Panc1 (cell line): ENCODE data around the gene GRIP1. TPM values are rescaled to one million over a fixed set of nuclear protein-coding genes. Genes with fewer than 3 reads are reported as not detected.

Source experiments
- ATAC-seq: fragments of 200-7000 bp; cut with Tn5 transposase; 2 replicates; pipeline ENCODE4 v1.9.1; 2020; ENCODE audit warnings: mild to moderate bottlenecking, moderate library complexity
- BruUV-seq: library from RNA; stranded (reverse); fragments of 400-500 nt; replicated peaks from 2 replicates; lab custom pipeline; 2021; lab: Mats Ljungman, UMichigan
- CTCF ChIA-PET: fragments of 300-600 bp; sonication (Branson Sonifier 250); formaldehyde crosslinking; loops from one replicate; lab custom pipeline; 2022; ENCODE audit warnings: antibody characterized with exemption; lab: Charles Lee
- POLR2A ChIA-PET: fragments of 300-600 bp; sonication (Branson Sonifier 250); formaldehyde crosslinking; loops from one replicate; lab custom pipeline; 2022; ENCODE audit warnings: antibody characterized with exemption; lab: Charles Lee
- DNase-seq: peaks from one replicate; pipeline ENCODE4 v3.0.0-alpha.2; 2010; ENCODE audit warnings: low read depth, low spot score
- H3K27ac ChIP-seq: 2 replicates; pipeline ENCODE4 v1.5.1; 2011; ENCODE audit warnings: mild to moderate bottlenecking, low read length, inconsistent platforms
- H3K27me3 ChIP-seq: fragments of 200-500 bp; sonication (Bioruptor generic); 2 replicates; pipeline ENCODE4 v1.6.0; 2014; ENCODE audit warnings: low read length, inconsistent platforms; ENCODE audit not compliant: control insufficient read depth, insufficient read depth
- H3K36me3 ChIP-seq: fragments of 200-500 bp; sonication (Bioruptor generic); 2 replicates; pipeline ENCODE4 v1.5.1; 2014; ENCODE audit warnings: inconsistent platforms, mild to moderate bottlenecking, low read length, moderate library complexity; ENCODE audit not compliant: control insufficient read depth, insufficient read depth
- H3K4me1 ChIP-seq: 2 replicates; pipeline ENCODE4 v1.5.1; 2011; ENCODE audit warnings: inconsistent platforms, mild to moderate bottlenecking, low read length, moderate library complexity; ENCODE audit not compliant: control insufficient read depth, insufficient read depth
- H3K4me3 ChIP-seq, 2 experiments: 2 replicates each; pipeline ENCODE4 v1.5.1; 2011 to 2012; ENCODE audit warnings: low read depth in 2 of 2, low read length in 2 of 2, mild to moderate bottlenecking in 2 of 2, inconsistent platforms in 1 of 2, moderate library complexity in 1 of 2
- H3K9me3 ChIP-seq: fragments of 200-500 bp; sonication (Bioruptor generic); 2 replicates; pipeline ENCODE4 v1.5.1; 2014; ENCODE audit warnings: low read depth, mild to moderate bottlenecking, inconsistent platforms, low read length, moderate library complexity; ENCODE audit not compliant: control insufficient read depth, insufficient read depth
- POLR2AphosphoS5 ChIP-seq: IDR thresholded peaks from 2 replicates; pipeline ENCODE4 v1.6.1; 2012; ENCODE audit warnings: mild to moderate bottlenecking, low read depth, low read length, moderate library complexity
- SIN3A ChIP-seq: IDR thresholded peaks from 2 replicates; pipeline ENCODE4 v1.6.1; 2012; ENCODE audit warnings: low read depth, mild to moderate bottlenecking, low read length, moderate library complexity, borderline replicate concordance; ENCODE audit not compliant: insufficient read depth
- TCF7L2 ChIP-seq: IDR thresholded peaks from 2 replicates; pipeline ENCODE4 v1.6.1; 2011; ENCODE audit warnings: mild to moderate bottlenecking, low read depth, low read length, inconsistent platforms
- in situ Hi-C: cut with HindIII; loops from 2 replicates; pipeline ENCODE4 v1.10.0; 2016; ENCODE audit warnings: low sequenced_read_pairs, low pct_unique_long_range_greater_than_20kb
- intact Hi-C: fragments of 100-400 bp; cut with micrococcal nuclease; formaldehyde crosslinking; loops from one replicate; pipeline ENCODE4 v1.10.0; 2022; ENCODE audit not compliant: unreplicated experiment
- total RNA-seq: library from RNA; stranded (reverse); gene quantifications from one replicate; pipeline ENCODE4 v1.2.1, GENCODE V29; 2021; ENCODE audit not compliant: unreplicated experiment
- TF ChIP-seq, protein P1 (sequence below): fragments of 450-650 bp; IDR thresholded peaks from 2 replicates; pipeline ENCODE4 v1.5.1; 2017; ENCODE audit warnings: mild to moderate bottlenecking
- TF ChIP-seq, protein P2 (sequence below), 2 experiments: IDR thresholded peaks; 2 replicates each; pipeline ENCODE4 v1.6.1; 2011 to 2012; ENCODE audit warnings: low read depth in 2 of 2, control low read depth in 1 of 2, low read length in 1 of 2, mild to moderate bottlenecking in 1 of 2, moderate library complexity in 1 of 2; ENCODE audit not compliant: insufficient read depth in 1 of 2

GRIP1 gene
- total RNA-seq, 1 experiment from 2014 or later: 9.2 TPM

DNA sequence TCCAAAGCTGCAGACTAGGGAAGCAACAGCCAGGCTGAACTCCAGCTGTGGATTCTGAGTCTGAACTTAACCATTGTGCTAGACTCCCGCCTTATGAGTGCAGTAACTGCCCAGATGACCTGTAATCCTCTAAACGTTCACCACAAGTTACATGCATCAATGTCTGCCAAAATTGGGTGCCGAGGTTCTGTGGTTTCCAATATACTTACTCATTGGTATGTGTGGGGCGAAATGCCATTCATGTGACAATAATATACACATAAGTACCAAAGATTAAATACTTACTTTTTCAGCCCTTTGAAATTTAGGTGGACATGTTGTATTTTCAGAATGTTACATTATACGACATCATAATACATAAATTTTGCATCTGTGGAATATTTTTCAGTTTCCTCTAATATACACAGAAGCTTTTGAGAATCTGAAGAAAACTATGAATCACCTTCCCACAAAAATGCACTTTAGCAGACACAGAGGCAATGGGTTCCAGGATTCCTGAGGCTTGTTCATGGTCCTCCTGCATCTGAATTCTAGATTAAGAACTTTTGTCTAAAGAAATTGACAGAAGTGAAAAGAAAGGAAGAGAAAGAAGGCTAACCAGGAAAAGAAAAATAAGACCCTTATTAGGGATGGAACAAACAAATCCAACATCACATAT lies 31.7 kb downstream of the GRIP1 start:
- in situ Hi-C loops: no loop called here
- no peak for TF ChIP-seq SIN3A
- TF ChIP-seq, protein P1, sequence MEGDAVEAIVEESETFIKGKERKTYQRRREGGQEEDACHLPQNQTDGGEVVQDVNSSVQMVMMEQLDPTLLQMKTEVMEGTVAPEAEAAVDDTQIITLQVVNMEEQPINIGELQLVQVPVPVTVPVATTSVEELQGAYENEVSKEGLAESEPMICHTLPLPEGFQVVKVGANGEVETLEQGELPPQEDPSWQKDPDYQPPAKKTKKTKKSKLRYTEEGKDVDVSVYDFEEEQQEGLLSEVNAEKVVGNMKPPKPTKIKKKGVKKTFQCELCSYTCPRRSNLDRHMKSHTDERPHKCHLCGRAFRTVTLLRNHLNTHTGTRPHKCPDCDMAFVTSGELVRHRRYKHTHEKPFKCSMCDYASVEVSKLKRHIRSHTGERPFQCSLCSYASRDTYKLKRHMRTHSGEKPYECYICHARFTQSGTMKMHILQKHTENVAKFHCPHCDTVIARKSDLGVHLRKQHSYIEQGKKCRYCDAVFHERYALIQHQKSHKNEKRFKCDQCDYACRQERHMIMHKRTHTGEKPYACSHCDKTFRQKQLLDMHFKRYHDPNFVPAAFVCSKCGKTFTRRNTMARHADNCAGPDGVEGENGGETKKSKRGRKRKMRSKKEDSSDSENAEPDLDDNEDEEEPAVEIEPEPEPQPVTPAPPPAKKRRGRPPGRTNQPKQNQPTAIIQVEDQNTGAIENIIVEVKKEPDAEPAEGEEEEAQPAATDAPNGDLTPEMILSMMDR: no peak
- no peak for TF ChIP-seq POLR2AphosphoS5

DNA sequence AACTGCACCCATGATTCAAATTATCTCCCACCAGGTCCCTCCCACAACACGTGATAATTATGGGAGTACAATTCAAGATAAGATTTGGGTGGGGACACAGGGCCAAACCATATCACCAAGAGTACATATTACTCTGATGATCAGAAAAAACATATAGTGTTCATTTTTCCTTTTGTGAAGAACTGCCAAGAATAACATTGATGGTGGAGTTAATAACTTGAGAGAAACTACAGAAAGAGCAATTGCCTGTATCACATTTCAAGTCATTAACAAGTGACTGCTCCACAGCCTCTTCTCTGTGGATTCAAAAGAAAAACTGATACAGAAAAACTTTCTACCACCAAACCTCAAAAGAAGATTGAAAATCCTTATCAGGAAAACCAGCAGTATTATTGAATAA lies 34.7 kb downstream of the GRIP1 start:
- ATAC-seq (no peak), DNase-seq (no peak)
- H3K4me1 ChIP-seq: no peaks in the 10 kb centered on the region
- CTCF ChIA-PET: no interaction called here
- no peaks in the 10 kb centered on the region for H3K36me3 ChIP-seq
- no peak overlapping the region for H3K27ac ChIP-seq
- no peak overlapping the region for H3K4me3 ChIP-seq
- POLR2A ChIA-PET: no interaction called here
- BruUV-seq: no TSS peak
- H3K27me3 ChIP-seq: no peaks in the 10 kb centered on the region
- TF ChIP-seq SIN3A: no peak
- no peak for TF ChIP-seq POLR2AphosphoS5
- no peak for TF ChIP-seq TCF7L2
- TF ChIP-seq, protein P2, sequence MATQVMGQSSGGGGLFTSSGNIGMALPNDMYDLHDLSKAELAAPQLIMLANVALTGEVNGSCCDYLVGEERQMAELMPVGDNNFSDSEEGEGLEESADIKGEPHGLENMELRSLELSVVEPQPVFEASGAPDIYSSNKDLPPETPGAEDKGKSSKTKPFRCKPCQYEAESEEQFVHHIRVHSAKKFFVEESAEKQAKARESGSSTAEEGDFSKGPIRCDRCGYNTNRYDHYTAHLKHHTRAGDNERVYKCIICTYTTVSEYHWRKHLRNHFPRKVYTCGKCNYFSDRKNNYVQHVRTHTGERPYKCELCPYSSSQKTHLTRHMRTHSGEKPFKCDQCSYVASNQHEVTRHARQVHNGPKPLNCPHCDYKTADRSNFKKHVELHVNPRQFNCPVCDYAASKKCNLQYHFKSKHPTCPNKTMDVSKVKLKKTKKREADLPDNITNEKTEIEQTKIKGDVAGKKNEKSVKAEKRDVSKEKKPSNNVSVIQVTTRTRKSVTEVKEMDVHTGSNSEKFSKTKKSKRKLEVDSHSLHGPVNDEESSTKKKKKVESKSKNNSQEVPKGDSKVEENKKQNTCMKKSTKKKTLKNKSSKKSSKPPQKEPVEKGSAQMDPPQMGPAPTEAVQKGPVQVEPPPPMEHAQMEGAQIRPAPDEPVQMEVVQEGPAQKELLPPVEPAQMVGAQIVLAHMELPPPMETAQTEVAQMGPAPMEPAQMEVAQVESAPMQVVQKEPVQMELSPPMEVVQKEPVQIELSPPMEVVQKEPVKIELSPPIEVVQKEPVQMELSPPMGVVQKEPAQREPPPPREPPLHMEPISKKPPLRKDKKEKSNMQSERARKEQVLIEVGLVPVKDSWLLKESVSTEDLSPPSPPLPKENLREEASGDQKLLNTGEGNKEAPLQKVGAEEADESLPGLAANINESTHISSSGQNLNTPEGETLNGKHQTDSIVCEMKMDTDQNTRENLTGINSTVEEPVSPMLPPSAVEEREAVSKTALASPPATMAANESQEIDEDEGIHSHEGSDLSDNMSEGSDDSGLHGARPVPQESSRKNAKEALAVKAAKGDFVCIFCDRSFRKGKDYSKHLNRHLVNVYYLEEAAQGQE (IDR thresholded peaks at IDR 0.05; ENCODE audit: insufficient read depth in 1 of 2, low read depth in 2 of 2, low read length in 1 of 2): no peak
- TF ChIP-seq, protein P1: no peak
- intact Hi-C loops (no loop called here), in situ Hi-C loops (no loop called here)
- no peaks in the 10 kb centered on the region for H3K9me3 ChIP-seq

More for the DNA sequence above, 31.7 kb downstream of the GRIP1 start:
- no peaks in the 10 kb centered on the region for H3K4me1 ChIP-seq
- no peaks in the 10 kb centered on the region for H3K27me3 ChIP-seq
- intact Hi-C loops: no loop called here
- no peaks in the 10 kb centered on the region for H3K36me3 ChIP-seq
- H3K27ac ChIP-seq: no peak overlapping the region
- no peak overlapping the region for H3K4me3 ChIP-seq
- DNase-seq (no peak), ATAC-seq (peak; percentile 87)
- H3K9me3 ChIP-seq: no peaks in the 10 kb centered on the region
- ChIA-PET CTCF (no interaction called here), POLR2A (no interaction called here)
- BruUV-seq: no TSS peak
